GM12874 (cell line): ENCODE results near the gene PRPF19.

ENCODE experiments used
- TF ChIP-seq, protein P1 (sequence below): IDR thresholded peaks from 2 replicates; pipeline ENCODE4 v1.5.1; 2011; ENCODE audit warnings: low read depth, mild to moderate bottlenecking, control low read depth, low read length, moderate library complexity; ENCODE audit not compliant: insufficient read depth

The PRPF19 gene

GRCh38 chr11:60899977-60900376, 6.4 kb downstream of the PRPF19 start:
- TF ChIP-seq, protein P1, sequence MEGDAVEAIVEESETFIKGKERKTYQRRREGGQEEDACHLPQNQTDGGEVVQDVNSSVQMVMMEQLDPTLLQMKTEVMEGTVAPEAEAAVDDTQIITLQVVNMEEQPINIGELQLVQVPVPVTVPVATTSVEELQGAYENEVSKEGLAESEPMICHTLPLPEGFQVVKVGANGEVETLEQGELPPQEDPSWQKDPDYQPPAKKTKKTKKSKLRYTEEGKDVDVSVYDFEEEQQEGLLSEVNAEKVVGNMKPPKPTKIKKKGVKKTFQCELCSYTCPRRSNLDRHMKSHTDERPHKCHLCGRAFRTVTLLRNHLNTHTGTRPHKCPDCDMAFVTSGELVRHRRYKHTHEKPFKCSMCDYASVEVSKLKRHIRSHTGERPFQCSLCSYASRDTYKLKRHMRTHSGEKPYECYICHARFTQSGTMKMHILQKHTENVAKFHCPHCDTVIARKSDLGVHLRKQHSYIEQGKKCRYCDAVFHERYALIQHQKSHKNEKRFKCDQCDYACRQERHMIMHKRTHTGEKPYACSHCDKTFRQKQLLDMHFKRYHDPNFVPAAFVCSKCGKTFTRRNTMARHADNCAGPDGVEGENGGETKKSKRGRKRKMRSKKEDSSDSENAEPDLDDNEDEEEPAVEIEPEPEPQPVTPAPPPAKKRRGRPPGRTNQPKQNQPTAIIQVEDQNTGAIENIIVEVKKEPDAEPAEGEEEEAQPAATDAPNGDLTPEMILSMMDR: no peak

- TF ChIP-seq, protein P1: peak; percentile 89
Observed at GRCh38 chr11:60899046-60899936, 7.1 kb downstream of the PRPF19 start.

GRCh38 chr11:60897496-60897895, 8.9 kb downstream of the PRPF19 start:
- TF ChIP-seq, protein P1: no peak

GRCh38 chr11:60895687-60896086, 10.7 kb downstream of the PRPF19 start:
- TF ChIP-seq, protein P1: no peak

DNA sequence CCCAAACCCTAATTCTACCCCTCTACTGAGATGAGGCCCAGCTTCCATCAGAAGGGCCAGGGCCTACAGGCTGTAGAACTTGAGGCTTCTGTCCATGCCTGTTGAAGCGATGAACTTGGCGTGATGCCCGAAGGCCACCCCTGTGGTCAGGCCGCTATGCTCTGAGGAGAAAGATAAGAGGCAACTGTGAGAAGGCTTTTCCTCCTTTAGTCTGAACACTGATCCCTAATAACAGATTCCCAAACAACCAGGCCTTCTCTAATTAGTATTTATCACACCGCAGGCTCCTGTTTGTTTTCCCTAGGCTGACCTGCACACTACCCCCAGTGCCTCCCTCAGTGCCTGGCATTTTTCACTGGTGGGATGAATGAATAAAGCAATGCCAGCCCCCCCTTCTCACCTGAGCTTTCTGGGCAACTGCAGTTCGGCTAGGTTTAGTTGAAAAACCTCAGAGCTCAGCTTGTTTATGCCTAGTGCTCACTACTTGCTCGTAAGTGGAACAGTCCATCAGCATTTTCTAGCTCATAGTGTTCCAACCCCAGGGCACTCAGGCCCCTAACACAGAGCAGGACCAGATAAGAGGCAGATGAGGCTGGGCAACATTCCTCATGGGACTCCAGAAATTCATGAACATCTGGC, 15.2 kb downstream of the PRPF19 start:
- TF ChIP-seq, protein P1: no peak

DNA sequence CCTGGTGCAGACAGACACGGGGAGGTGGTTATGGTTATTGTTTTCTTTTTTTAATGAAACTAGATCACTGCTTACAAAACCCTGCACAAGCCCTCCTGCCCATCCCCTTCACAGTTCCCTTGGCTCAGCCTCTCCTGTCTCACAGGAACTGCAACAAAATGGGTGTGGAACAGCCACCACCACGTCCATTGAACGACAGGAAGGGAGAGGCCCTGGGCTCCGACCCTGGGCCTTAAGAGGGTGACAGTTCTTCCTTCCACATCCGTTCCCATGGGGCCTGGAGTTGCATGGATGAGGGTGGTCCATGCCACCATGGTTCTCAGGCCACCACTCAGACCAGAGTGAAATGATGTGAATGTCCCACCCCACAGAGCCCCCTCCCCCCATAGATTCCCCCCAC, 15.7 kb downstream of the PRPF19 start:
- TF ChIP-seq, protein P1: no peak

DNA sequence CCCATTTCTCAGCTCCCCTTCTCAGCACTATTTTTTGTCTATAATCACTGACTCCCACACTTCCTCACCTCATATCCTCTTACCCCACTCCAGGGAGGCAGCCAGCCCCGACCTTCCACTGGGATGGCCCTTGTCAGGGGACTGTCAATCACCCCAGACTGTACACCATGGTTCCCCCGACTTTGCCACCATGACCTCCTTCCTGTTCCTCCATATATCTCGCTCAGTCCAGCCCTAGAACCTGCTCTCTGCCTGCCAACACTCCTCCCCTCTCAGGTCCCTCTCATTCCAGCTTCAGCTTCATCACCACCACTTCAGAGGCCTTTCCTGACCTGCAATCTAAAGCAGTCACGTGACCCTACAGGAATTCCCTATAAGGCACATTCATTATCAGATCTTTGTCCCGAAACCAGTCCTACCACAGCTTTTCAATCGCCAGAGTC, 16.5 kb downstream of the PRPF19 start:
- TF ChIP-seq, protein P1: no peak
